Activated CD8-positive, alpha-beta memory T cell treated with anti-CD3 and anti-CD28 coated beads for 36 hours (primary cell): ENCODE measurements around the gene IGF1R. TPM values are rescaled to one million over a fixed set of nuclear protein-coding genes. Genes with fewer than 3 reads are reported as not detected.

Experiments used
- CTCF ChIA-PET: fragments of 350-600 bp; sonication (Branson Sonifier 250); formaldehyde crosslinking; loops from one replicate; lab custom pipeline; 2021; ENCODE audit warnings: antibody characterized with exemption; lab: Charles Lee
- POLR2A ChIA-PET: fragments of 350-600 bp; sonication (Branson Sonifier 250); formaldehyde crosslinking; loops from one replicate; lab custom pipeline; 2021; ENCODE audit warnings: antibody characterized with exemption; lab: Charles Lee
- total RNA-seq, 2 experiments: library from RNA; stranded (reverse); gene quantifications; one replicate each; pipeline ENCODE4 v1.2.3, GENCODE V29; 2021

The IGF1R gene
- total RNA-seq, 2 experiments from 2014 or later, result 10.5 to 11.3 TPM

DNA sequence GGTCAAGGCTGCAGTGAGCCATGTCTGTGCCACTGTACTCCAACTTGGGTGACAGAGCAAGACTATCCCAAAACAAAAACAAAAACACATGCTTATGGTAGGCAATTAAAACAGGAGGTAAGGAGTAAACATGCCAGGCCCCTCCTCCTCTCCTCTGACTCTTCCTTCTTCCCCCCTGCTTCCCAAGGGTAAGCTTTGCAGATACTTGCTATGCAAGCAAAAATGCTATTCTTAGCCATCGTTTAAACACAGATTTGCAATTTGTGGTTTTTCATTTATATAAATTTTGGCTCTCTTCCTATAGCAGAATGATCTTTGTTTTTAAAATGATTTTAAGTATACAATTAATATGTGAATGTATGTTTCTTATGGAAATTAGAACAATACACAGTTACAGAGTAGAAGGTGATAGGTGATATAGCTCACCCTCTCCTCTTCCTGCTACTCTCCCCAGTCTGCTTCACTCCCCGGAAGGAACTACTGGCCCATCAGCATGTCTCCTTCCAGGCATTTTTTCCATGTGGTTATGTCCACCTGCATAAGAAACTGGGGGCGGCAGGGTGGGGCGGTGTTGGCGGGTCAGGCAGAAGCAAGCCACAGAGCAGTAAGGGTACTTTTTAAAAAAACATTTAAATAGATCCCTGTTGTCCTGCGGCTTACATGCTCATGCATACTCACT, 42.1 kb downstream of the IGF1R start:
- CTCF ChIA-PET, result no interaction called here
- POLR2A ChIA-PET, result no interaction called here

DNA sequence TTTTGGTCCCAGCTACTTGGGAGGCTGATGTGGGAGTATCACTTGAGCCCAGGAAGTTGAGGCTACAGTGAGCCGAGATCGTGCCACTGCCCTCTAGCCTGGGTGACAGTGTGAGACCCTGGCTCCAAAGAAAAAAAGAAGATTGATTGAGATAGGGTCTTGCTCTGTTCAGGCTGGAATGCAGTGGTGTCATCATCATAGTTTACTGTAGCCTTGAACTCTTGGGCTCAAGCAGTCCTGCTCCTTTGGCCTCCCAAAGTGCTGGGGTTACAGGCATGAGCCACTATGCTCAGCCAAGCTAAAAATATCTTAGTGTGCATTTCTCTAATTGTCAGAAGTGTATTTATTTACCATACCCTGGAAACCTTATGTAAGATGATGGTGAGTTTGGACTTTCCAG, 43.9 kb downstream of the IGF1R start:
- CTCF ChIA-PET, result no interaction called here

DNA sequence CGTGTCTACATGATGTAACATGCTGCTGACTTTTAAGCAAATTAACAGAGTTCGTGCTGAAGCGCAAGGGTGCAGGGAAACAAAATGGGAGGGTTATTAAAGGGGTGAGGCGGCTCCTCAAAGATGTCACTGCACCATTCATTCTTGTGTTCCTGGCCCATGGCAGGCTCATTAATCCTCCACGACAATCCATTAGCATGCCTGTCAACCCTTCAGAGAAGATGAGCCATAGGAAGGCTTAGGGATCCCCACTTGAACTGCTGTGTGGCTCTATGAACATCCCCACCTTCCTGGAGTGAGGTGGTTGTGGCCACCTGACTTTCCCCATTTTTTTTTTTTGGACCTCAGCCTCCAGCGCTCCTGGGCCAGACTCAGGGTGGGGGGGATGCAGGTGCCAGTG, 45.8 kb downstream of the IGF1R start:
- CTCF ChIA-PET, result no interaction called here

More for the DNA sequence above, 43.9 kb downstream of the IGF1R start:
- POLR2A ChIA-PET, result no interaction called here

DNA sequence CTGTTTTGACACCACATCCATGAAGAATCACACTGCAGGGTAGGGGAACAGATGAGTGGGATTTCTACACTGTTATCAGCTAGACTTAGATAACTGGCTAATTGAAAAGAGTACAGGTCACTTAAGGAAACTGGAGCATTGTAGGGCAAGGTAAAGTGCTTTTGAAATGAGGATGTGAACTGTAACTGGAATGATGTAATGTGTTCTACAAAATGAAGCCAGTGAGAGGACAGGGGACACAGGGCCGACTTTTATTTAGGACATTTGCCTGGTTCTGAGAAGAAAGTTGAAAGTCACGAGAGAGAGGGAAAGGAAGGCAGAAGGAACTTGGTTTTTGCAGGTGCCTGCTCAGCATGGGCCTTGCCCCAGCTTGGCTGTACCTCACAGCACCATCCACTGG, 50.5 kb downstream of the IGF1R start:
- ChIA-PET POLR2A (no interaction called here), CTCF (no interaction called here)

More for the DNA sequence above, 45.8 kb downstream of the IGF1R start:
- POLR2A ChIA-PET, result no interaction called here

DNA sequence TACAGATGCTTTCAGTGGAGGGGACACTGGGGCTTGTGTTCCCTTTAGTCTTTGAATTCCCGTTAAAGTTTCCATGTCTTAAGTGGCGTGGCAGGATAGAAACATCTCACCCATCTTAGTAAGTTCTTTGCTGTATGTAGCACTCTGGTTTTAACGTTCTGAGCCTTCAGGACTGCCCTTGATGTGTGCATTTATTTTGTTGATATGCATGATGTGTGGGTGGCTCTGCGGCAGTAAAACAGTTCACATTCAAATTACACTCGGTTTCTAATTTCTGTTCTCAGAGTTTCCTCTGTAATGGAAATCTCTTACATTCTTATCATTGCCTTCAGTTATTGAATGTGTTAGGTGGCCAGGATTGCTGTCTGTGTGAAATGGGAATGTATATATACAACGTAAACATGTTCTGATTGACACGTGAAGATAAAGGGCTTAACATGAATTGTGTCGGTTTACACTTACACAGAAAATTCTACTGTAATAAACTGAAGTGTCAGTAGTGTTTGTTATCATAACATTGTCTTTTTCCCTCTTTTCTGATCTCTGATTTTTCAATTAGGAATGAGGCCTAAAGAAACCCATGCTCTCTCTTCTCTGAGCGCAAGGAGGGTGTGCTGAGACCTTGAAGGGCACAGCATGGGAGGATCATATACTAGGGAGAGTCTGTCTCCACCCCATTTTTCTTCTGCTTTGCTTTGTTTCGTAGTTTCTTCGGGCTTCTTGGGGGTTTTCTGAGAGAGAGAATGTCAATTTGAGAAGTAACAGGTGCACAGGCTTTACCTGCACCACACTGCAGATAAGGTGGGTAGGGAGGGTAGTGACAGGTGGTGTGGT, 51.5 kb downstream of the IGF1R start:
- POLR2A ChIA-PET, result no interaction called here
- CTCF ChIA-PET, result no interaction called here

DNA sequence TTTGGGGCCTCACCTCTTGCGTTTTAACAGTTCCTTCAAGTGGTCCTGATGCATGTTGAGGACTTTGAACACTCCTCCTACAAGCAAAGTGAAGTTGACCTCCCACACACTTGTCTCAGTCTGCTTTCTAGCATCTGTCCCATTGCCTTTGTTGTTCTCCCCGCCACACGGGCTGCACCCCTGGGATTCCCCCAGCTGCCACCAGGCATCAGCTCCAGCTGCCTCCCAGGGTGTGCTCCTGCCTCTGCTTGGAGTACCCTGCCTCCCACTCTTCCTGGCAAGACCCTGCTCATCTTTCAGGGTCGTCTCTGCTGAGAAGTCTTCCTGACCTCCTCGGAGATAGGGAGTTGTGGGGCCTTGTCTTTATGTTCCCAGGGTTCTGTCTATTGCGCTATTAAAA, 52.2 kb downstream of the IGF1R start:
- CTCF ChIA-PET, result no interaction called here
- POLR2A ChIA-PET, result no interaction called here

- CTCF ChIA-PET, result no interaction called here
These were observed 54.9 kb downstream of the IGF1R start for GRCh38 chr15:98703126-98703685.

DNA sequence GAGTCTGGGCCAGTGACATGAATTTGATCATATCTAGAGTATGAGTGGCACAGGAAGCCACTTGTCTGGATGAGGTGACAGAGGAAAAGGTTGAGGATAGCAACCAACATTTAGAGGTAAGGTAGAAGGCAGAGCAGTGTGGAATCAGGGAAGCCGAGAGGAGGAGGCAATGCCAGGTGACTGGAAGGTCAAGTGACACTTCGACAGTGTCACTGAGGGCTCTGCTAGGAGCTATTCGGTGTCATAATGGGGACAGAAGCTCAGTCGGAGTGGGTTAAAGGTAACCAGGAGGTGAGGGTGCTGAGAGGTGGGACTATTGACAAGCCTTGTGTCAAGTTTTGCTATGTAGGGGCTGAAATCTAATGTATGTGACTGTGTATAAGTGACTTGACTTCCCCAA, 56.7 kb downstream of the IGF1R start:
- ChIA-PET CTCF (interaction anchor here (0.6 kb wide), 1 partner anchor 16 kb away, joined by 4 read pairs; no protein-coding TSS in a partner anchor), POLR2A (no interaction called here)

More at GRCh38 chr15:98703126-98703685, 54.9 kb downstream of the IGF1R start:
- POLR2A ChIA-PET, result no interaction called here

- ChIA-PET POLR2A (no interaction called here), CTCF (no interaction called here)
These were observed 58.0 kb downstream of the IGF1R start for GRCh38 chr15:98706387-98706786.

DNA sequence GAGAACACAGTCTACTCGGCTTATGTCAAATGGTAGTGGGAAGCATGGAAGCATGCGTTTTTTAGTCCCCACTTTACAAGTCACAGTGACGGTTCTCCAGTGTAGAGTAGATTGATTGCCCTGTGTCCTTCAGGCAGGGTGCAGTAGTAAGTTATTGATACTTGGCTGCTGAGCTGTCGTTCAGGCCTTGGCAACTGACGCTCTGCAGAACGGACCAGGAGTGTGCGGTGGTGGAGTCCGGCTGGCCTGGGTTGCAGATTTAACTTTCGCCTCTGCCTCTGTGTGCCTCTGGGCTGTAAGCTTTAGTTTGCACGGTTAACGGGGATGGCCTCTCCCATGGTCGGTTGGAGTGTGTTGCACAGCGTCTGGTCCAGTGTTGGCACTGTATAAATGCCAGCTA, 58.6 kb downstream of the IGF1R start:
- POLR2A ChIA-PET, result no interaction called here
- CTCF ChIA-PET, result no interaction called here

DNA sequence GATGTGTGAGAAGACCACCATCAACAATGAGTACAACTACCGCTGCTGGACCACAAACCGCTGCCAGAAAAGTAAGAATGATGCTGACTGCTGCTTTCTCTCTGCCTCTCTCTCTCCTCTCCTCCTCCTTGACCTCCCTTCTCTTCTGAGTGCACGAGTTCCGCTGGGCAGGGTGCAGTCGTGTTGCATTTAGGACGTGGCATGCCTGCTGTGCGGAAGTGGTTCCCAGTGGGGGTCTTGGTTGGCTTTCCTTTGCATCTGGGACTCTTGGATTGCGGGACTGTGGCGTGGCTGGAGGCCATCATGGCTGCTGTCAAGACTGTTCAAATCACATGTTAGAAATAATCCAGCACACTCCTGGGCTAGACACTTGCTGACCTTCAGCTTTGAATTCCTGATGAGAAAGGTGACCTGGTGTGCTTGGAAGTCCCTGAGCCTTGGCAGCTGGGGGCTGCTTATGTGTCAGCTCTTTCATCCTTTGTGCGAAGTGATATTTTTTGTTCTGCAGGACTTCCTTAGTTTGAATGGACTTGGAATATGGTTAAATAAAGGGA, 59.8 kb downstream of the IGF1R start:
- ChIA-PET POLR2A (no interaction called here), CTCF (no interaction called here)

GRCh38 chr15:98711810-98712209, 63.5 kb downstream of the IGF1R start:
- ChIA-PET POLR2A (no interaction called here), CTCF (no interaction called here)

DNA sequence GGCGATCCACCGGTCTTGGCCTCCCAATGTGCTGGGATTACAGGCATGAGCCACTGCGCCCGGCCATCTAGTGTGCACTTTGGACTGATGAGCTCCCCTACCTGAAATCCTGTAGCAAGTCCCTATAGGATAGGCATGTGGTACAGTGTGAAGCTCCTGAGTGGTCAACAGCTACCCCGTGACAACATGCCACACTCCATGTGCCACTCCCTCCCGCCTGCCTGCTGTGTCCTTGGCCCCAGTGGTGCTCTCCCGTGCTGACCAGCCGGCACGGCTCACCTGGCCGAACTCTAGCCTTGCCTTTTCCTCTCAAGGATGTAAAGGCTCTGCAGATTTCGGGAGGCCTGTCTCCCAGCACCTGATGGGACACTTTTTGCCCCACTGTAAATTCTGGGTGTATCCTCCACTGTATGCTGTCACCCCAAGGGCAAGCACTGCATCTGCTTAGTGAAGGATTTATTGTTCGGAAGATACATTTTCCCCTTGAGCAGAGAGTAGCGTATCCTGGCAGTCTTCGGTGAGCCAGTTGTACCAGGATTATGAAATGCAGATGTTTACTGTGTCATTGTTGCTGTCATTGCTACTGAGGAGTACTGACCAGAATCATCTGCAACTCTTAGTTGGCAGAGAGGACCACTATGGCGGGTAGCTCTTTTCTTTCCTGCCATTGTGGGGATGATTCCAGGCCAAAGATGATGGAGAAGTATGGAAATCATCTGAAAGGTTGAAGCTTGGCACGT, 64.7 kb downstream of the IGF1R start:
- ChIA-PET CTCF (no interaction called here), POLR2A (no interaction called here)

- POLR2A ChIA-PET, result no interaction called here
- CTCF ChIA-PET, result no interaction called here
These were observed 65.3 kb downstream of the IGF1R start for GRCh38 chr15:98713585-98714001.

DNA sequence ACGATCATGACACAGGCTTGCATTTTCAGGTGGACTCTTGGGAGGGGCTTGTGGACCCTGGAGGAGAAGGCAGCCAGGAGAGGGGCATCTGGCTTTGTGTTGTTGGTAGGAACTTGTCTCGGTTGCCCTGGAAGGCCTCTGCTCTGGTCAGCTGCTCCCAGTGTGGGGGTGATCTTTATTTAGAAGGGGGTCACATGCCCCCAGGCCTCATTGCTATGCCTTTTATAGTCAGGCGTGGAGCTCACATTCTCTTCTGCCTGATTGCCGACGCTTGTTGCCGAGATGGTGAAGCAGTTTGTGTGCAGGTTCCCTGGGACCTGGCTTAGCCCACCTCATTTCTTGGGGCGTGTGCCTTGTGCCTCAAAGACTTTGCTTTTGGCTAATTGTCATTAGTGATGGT, 66.6 kb downstream of the IGF1R start:
- POLR2A ChIA-PET, result no interaction called here
- CTCF ChIA-PET, result no interaction called here

- CTCF ChIA-PET, result no interaction called here
- POLR2A ChIA-PET, result no interaction called here
These were observed 67.1 kb downstream of the IGF1R start for GRCh38 chr15:98715401-98715800.

- CTCF ChIA-PET, result no interaction called here
- POLR2A ChIA-PET, result no interaction called here
These were observed 67.6 kb downstream of the IGF1R start for GRCh38 chr15:98715890-98716443.

- ChIA-PET POLR2A (no interaction called here), CTCF (no interaction called here)
These were observed 69.0 kb downstream of the IGF1R start for GRCh38 chr15:98717371-98717770.

DNA sequence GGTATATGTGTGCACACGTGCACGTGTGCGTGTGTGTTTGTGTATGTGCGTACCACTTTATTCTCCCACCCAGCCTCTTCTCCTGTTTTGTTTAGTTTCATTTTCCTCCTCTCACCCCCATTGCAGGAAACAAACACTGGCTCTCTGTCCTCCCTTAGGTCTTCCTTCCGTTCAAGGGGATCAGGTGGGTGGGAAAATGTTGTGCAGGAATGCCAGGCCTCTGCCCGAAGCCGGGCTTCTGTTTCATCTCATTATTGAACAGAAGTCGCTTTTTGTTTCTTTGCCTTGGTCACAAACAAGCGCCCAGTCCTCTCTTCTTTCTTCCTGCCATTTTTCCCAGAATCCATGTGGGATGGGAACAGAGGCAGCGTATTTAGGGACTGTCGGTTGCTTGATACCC, 69.6 kb downstream of the IGF1R start:
- POLR2A ChIA-PET, result no interaction called here
- CTCF ChIA-PET, result no interaction called here
